ENCODE measurements around the gene MUSK.

MUSK gene

DNA sequence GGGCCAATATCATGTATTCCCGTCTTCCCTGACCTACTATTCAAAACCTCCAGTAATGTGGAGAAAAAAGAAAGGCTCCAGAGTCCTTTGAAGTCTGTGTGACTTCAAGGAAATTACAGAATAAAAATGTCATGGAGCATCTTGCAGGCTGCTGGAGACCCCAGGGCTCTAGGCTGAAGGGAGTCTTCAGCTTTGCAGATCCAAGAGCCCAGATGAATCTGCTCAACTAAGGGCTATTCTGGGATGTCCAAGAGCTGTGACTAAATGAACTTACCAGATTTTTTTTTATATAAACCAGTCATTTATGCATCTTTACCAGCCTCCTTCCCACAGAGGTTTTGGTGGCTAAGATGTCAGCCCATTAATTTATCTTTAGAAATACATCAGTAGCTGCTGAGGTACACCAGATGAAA, 167.3 kb downstream of the MUSK start:
- TF ChIP-seq, protein P1, sequence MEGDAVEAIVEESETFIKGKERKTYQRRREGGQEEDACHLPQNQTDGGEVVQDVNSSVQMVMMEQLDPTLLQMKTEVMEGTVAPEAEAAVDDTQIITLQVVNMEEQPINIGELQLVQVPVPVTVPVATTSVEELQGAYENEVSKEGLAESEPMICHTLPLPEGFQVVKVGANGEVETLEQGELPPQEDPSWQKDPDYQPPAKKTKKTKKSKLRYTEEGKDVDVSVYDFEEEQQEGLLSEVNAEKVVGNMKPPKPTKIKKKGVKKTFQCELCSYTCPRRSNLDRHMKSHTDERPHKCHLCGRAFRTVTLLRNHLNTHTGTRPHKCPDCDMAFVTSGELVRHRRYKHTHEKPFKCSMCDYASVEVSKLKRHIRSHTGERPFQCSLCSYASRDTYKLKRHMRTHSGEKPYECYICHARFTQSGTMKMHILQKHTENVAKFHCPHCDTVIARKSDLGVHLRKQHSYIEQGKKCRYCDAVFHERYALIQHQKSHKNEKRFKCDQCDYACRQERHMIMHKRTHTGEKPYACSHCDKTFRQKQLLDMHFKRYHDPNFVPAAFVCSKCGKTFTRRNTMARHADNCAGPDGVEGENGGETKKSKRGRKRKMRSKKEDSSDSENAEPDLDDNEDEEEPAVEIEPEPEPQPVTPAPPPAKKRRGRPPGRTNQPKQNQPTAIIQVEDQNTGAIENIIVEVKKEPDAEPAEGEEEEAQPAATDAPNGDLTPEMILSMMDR (IDR thresholded peaks at IDR 0.05): no peak
- no peaks in the 10 kb centered on the region for H3K4me1 Mint-ChIP-seq
- H3K27me3 Mint-ChIP-seq (ENCODE audit: low read depth, poor library complexity): peaks cover 8% of the 10 kb centered on the region
- peak overlapping the region; percentile 52 for H3K27ac Mint-ChIP-seq
- DNase-seq: no peak
- no peaks in the 10 kb centered on the region for H3K9me3 Mint-ChIP-seq
- H3K4me3 Mint-ChIP-seq: no peak overlapping the region
- H3K36me3 Mint-ChIP-seq (ENCODE audit: low read depth): no peaks in the 10 kb centered on the region

DNA sequence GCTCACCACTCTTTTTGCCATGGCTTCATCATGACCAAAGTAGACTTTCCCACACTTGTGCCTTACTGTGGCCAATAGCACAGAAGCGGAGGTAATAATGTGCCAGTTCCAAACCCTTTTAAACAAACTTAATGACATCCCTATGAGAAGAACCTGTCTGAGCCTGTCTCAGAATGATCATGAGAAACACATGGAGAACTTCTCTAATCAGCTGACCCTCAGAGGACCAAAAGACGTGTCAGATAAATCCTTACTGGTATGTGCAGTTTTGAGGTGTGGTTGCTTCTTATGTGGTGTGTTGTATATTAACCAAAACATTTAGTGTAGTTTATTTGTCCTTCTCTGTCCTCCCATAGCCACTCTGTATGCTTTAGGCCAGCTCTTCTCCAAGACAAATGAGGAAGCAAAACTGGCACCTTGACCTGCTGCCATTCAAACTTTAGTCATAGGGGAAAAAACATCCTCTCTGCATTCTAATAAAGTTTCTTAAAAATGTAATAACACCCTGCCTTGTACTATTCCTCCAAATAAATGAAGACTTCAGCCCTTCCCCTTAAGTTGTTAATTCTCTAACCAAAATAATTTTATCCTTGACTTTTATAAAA, 168.9 kb downstream of the MUSK start:
- no peak for DNase-seq
- no peaks in the 10 kb centered on the region for H3K4me1 Mint-ChIP-seq
- no peaks in the 10 kb centered on the region for H3K9me3 Mint-ChIP-seq
- H3K27ac Mint-ChIP-seq: no peak overlapping the region
- no peak overlapping the region for H3K4me3 Mint-ChIP-seq
- no peaks in the 10 kb centered on the region for H3K36me3 Mint-ChIP-seq (ENCODE audit: low read depth)
- H3K27me3 Mint-ChIP-seq (ENCODE audit: low read depth, poor library complexity): peaks cover 3% of the 10 kb centered on the region
- TF ChIP-seq, protein P1 (IDR thresholded peaks at IDR 0.05): no peak

DNA sequence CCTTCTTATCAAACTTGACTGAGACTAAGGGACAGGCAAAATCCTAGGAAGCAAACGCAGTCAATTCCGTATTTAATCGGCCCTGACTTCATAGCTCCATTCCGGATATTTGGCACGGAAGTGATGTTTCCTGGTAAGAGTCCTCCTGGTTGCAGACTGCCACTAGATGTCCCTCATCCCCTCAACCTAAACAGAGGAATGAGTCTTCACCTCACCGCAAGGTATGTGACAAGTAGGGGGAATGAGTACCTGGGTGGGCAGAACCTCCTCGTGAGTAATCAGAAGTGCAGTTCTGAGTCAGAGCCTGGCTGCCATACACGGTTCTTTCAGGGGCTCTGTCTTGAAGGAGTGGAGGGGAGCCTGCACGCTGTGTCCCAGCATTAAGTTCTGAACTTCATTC, 173.6 kb downstream of the MUSK start:
- Mint-ChIP-seq H3K36me3 (ENCODE audit: low read depth) (no peaks in the 10 kb centered on the region), H3K27me3 (ENCODE audit: low read depth, poor library complexity) (no peaks in the 10 kb centered on the region), H3K4me1 (no peaks in the 10 kb centered on the region), H3K27ac (no peak overlapping the region), H3K4me3 (no peak overlapping the region), H3K9me3 (no peaks in the 10 kb centered on the region)
- TF ChIP-seq, protein P1 (IDR thresholded peaks at IDR 0.05): no peak
- DNase-seq: no peak

DNA sequence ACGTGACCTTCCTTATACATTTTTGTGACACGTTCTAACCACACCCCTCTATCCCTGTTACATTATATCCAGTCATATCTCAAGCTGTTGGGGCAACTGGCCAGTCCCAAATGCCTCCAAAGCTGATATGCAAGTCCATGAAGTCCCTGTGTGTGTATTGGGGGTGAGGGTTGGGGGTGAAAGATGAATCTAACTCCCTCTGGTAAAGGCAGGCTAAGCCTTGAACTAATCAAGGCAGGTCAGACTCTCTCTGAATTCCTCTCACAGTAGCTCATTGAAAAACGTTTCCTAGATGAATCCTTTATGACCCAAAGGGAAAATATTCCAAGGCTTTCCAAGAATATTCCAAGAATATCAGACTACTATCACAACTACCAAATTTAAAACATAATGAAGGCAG, 174.4 kb downstream of the MUSK start:
- no peak for DNase-seq
- TF ChIP-seq, protein P1 (IDR thresholded peaks at IDR 0.05): no peak
- H3K27me3 Mint-ChIP-seq (ENCODE audit: low read depth, poor library complexity): no peaks in the 10 kb centered on the region

DNA sequence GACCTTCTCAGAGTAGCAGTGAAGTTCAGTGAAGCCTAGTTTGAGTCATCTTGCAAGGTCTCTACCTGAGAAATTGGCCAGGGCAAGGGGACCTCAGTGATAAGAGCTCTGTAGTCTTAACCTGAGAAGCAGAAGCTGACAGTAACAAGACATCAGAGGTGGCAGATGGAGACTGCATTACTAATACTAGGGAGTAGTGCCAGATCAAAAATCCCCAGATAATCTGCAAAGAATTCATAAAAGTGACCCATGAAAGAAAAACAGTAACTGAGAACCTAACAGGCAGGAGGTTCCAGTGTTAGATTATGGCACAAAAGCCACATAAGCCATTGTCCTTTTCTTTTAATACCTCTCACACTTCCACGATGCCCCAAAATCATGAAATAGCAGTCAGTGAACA, 175.5 kb downstream of the MUSK start:
- no peak for DNase-seq
- H3K4me1 Mint-ChIP-seq: no peaks in the 10 kb centered on the region
- no peaks in the 10 kb centered on the region for H3K36me3 Mint-ChIP-seq (ENCODE audit: low read depth)
- H3K4me3 Mint-ChIP-seq: no peak overlapping the region
- H3K27ac Mint-ChIP-seq: no peak overlapping the region
- TF ChIP-seq, protein P1 (IDR thresholded peaks at IDR 0.05): no peak
- no peaks in the 10 kb centered on the region for H3K9me3 Mint-ChIP-seq
- H3K27me3 Mint-ChIP-seq (ENCODE audit: low read depth, poor library complexity): no peaks in the 10 kb centered on the region

More for the DNA sequence above, 174.4 kb downstream of the MUSK start:
- H3K27ac Mint-ChIP-seq: no peak overlapping the region
- no peaks in the 10 kb centered on the region for H3K9me3 Mint-ChIP-seq
- H3K4me3 Mint-ChIP-seq: no peak overlapping the region
- no peaks in the 10 kb centered on the region for H3K4me1 Mint-ChIP-seq
- no peaks in the 10 kb centered on the region for H3K36me3 Mint-ChIP-seq (ENCODE audit: low read depth)

DNA sequence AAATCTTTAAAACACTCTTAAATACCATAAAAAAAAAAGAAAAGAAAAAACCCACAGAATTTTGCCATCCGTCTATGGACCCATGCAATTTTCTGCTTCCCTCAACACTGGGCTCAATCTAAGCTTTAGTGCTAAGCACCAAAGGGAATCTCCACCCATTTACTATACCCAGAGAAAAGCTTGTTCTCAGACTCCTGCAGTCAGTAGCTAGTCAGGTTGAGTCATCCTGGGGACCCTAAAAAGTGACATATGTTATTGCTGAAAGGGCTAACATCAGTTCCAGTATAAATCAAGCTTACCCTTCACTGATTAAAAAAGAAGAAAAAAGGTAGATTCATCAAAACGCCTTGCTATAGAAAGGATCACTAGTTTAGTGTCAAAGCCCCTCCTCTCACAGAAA, 177.6 kb downstream of the MUSK start:
- H3K4me3 Mint-ChIP-seq: no peak overlapping the region
- H3K9me3 Mint-ChIP-seq: no peaks in the 10 kb centered on the region
- TF ChIP-seq, protein P1 (IDR thresholded peaks at IDR 0.05): no peak
- no peaks in the 10 kb centered on the region for H3K4me1 Mint-ChIP-seq
- no peaks in the 10 kb centered on the region for H3K27me3 Mint-ChIP-seq (ENCODE audit: low read depth, poor library complexity)
- no peak for DNase-seq
- H3K36me3 Mint-ChIP-seq (ENCODE audit: low read depth): no peaks in the 10 kb centered on the region
- H3K27ac Mint-ChIP-seq: no peak overlapping the region

All from nephron progenitor cell (in vitro differentiated cells).